Liver (tissue), 9 donors: Measurements from ENCODE around the gene TANC1. TPM values are rescaled to one million over a fixed set of nuclear protein-coding genes. Genes with fewer than 3 reads are reported as not detected.

Experiments used
- DNase-seq: peaks from one replicate; pipeline ENCODE4 v3.0.0-alpha.2; 2017; ENCODE audit warnings: low spot score
- H3K27ac ChIP-seq, 2 donors: one replicate each; pipeline ENCODE4 v1.7.0; 2013; ENCODE audit warnings: inconsistent platforms in 2 of 2, low read length in 2 of 2, control low read depth in 1 of 2, low read depth in 1 of 2, mild to moderate bottlenecking in 1 of 2
- H3K27me3 ChIP-seq, 4 donors: one replicate each; pipeline versions ENCODE4 v1.6.1 to v1.7.0; 2013; ENCODE audit warnings: low read length in 3 of 4, inconsistent platforms in 1 of 4, mild to moderate bottlenecking in 1 of 4, moderate library complexity in 1 of 4; ENCODE audit not compliant: control insufficient read depth in 4 of 4, insufficient read depth in 4 of 4
- H3K36me3 ChIP-seq, 4 donors: one replicate each; pipeline versions ENCODE4 v1.6.1 to v1.7.0; 2013; ENCODE audit warnings: low read length in 3 of 4, mild to moderate bottlenecking in 3 of 4, low read depth in 1 of 4, moderate library complexity in 1 of 4; ENCODE audit not compliant: control insufficient read depth in 4 of 4, insufficient read depth in 3 of 4
- H3K4me1 ChIP-seq, 4 donors: one replicate each; pipeline versions ENCODE4 v1.6.1 to v1.7.0; 2013; ENCODE audit warnings: low read length in 3 of 4, mild to moderate bottlenecking in 3 of 4, moderate library complexity in 1 of 4; ENCODE audit not compliant: control insufficient read depth in 4 of 4, insufficient read depth in 4 of 4
- H3K4me3 ChIP-seq, 3 donors: one replicate each; pipeline versions ENCODE4 v1.6.1 to v1.7.0; 2013; ENCODE audit warnings: low read length in 3 of 3, control low read depth in 1 of 3, low read depth in 1 of 3, mild to moderate bottlenecking in 1 of 3
- H3K9ac ChIP-seq, 2 donors: one replicate each; pipeline ENCODE4 v1.7.0; 2013; ENCODE audit warnings: low read length in 2 of 2, mild to moderate bottlenecking in 2 of 2, moderate library complexity in 2 of 2, control low read depth in 1 of 2, low read depth in 1 of 2
- H3K9me3 ChIP-seq, 4 donors: one replicate each; pipeline versions ENCODE4 v1.6.1 to v1.7.0; 2013; ENCODE audit warnings: low read length in 3 of 4; ENCODE audit not compliant: control insufficient read depth in 4 of 4
- ATF3 ChIP-seq: IDR thresholded peaks from 2 replicates; pipeline ENCODE4 v1.6.1; 2016; ENCODE audit warnings: antibody characterized with exemption
- EGR1 ChIP-seq, 2 donors: IDR thresholded peaks; 2 replicates each; pipeline ENCODE4 v1.6.1; 2016 to 2018; ENCODE audit warnings: antibody characterized with exemption in 2 of 2, low read depth in 2 of 2
- FOXA1 ChIP-seq: IDR thresholded peaks from 2 replicates; pipeline ENCODE4 v1.6.1; 2016; ENCODE audit warnings: antibody characterized with exemption
- FOXA2 ChIP-seq: IDR thresholded peaks from 2 replicates; pipeline ENCODE4 v1.6.1; 2016; ENCODE audit warnings: antibody characterized with exemption
- GABPA ChIP-seq, 2 donors: IDR thresholded peaks in 1 of 2; conservative IDR thresholded peaks in 1 of 2; 2 replicates each; pipeline ENCODE4 v1.6.1; 2016; ENCODE audit warnings: antibody characterized with exemption in 2 of 2, mild to moderate bottlenecking in 1 of 2, moderate library complexity in 1 of 2
- HNF4A ChIP-seq, 2 donors: conservative IDR thresholded peaks; 2 replicates each; pipeline ENCODE4 v1.6.1; 2016; ENCODE audit warnings: antibody characterized with exemption in 2 of 2, mild to moderate bottlenecking in 2 of 2
- HNF4G ChIP-seq: IDR thresholded peaks from 2 replicates; pipeline ENCODE4 v1.6.1; 2016; ENCODE audit warnings: antibody characterized with exemption
- NR2F2 ChIP-seq: IDR thresholded peaks from 2 replicates; pipeline ENCODE4 v1.6.1; 2016; ENCODE audit warnings: antibody characterized with exemption
- RAD21 ChIP-seq, 2 donors: IDR thresholded peaks; 2 replicates each; pipeline ENCODE4 v1.6.1; 2016; ENCODE audit warnings: antibody characterized with exemption in 2 of 2, mild to moderate bottlenecking in 2 of 2
- RXRA ChIP-seq, 2 donors: IDR thresholded peaks; 2 replicates each; pipeline ENCODE4 v1.6.1; 2017 to 2018; ENCODE audit warnings: antibody characterized with exemption in 2 of 2, mild to moderate bottlenecking in 1 of 2
- SP1 ChIP-seq: IDR thresholded peaks from 2 replicates; pipeline ENCODE4 v1.6.1; 2018; ENCODE audit warnings: antibody characterized with exemption, mild to moderate bottlenecking
- TAF1 ChIP-seq: conservative IDR thresholded peaks from 2 replicates; pipeline ENCODE4 v1.6.1; 2016; ENCODE audit warnings: antibody characterized with exemption, mild to moderate bottlenecking
- YY1 ChIP-seq: IDR thresholded peaks from 2 replicates; pipeline ENCODE4 v1.6.1; 2016; ENCODE audit warnings: antibody characterized with exemption, mild to moderate bottlenecking
- ZBTB33 ChIP-seq: IDR thresholded peaks from 2 replicates; pipeline ENCODE4 v1.6.1; 2016; ENCODE audit warnings: antibody characterized with exemption
- WGBS: extraction: QIAGEN DNeasy Blood & Tissue Kit; methylation state at CpG from one replicate; pipeline ENCODE4 v1.1.7; 2013; 5-methylcytosine and 5-hydroxymethylcytosine counted together
- polyA plus RNA-seq, 2 donors: library from polyadenylated mRNA; stranded (reverse) in 1 of 2; unstranded in 1 of 2; fragments of 200-250 nt in 1 of 2; fragments of >200 nt in 1 of 2; fragmentation: Nextera tagmentation in 1 of 2; extraction: Ambion mirVana in 1 of 2; gene quantifications; one replicate each; pipeline versions ENCODE4 v1.2.1 to v1.2.3, GENCODE V29; 2013 to 2015
- total RNA-seq, 2 donors: library from RNA; depleted of rRNA; stranded (reverse); fragments of >200 nt; gene quantifications; one replicate each; pipeline ENCODE4 v1.2.3, GENCODE V29; 2014
- TF ChIP-seq, protein P1 (sequence below): IDR thresholded peaks from 2 replicates; pipeline ENCODE4 v1.6.1; 2016; ENCODE audit warnings: antibody characterized with exemption
- TF ChIP-seq, protein P2 (sequence below): IDR thresholded peaks from 2 replicates; pipeline ENCODE4 v1.6.1; 2016; ENCODE audit warnings: antibody characterized with exemption, mild to moderate bottlenecking
- donor health status: healthy.
- donor health status: healthy.
- donor health status: healthy.
- donor health status: healthy.
- donor health status: healthy.

Gene TANC1
- total and polyA plus RNA-seq, 4 donors, result 3.7 to 17.7 (median 5.2) TPM

GRCh38 chr2:159130302-159130701 lies 161.9 kb downstream of the TANC1 start:
- Histone ChIP-seq H3K9me3 (no peaks in the 10 kb centered on the region), H3K27ac (no peak overlapping the region), H3K36me3 (no peaks in the 10 kb centered on the region), H3K27me3 (no peaks in the 10 kb centered on the region), H3K4me1 (peaks cover 0 to 7% (median 1%) of the 10 kb centered on the region in 4 donors), H3K9ac (no peak overlapping the region), H3K4me3 (no peak overlapping the region)
- DNase-seq, result no peak
- WGBS, result 83% methylated on average over 6 of the region's 6 CpGs
- TF ChIP-seq, protein P1, sequence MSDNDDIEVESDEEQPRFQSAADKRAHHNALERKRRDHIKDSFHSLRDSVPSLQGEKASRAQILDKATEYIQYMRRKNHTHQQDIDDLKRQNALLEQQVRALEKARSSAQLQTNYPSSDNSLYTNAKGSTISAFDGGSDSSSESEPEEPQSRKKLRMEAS, result no peak
- TF ChIP-seq FOXA2 (no peak), TAF1 (no peak), YY1 (no peak), FOXA1 (no peak), SP1 (no peak), EGR1 (IDR thresholded peaks at IDR 0.05; ENCODE audit: low read depth in 2 of 2) (no peak), RXRA (IDR thresholded peaks at IDR 0.05) (no peak), HNF4A (conservative IDR thresholded peaks at IDR 0.05) (no peak), GABPA (IDR thresholded peaks at IDR 0.05 in 1 of 2, conservative IDR thresholded peaks at IDR 0.05 in 1 of 2) (no peak), RAD21 (IDR thresholded peaks at IDR 0.05) (no peak), NR2F2 (no peak), HNF4G (no peak), ATF3 (no peak), ZBTB33 (no peak)
- TF ChIP-seq, protein P2, sequence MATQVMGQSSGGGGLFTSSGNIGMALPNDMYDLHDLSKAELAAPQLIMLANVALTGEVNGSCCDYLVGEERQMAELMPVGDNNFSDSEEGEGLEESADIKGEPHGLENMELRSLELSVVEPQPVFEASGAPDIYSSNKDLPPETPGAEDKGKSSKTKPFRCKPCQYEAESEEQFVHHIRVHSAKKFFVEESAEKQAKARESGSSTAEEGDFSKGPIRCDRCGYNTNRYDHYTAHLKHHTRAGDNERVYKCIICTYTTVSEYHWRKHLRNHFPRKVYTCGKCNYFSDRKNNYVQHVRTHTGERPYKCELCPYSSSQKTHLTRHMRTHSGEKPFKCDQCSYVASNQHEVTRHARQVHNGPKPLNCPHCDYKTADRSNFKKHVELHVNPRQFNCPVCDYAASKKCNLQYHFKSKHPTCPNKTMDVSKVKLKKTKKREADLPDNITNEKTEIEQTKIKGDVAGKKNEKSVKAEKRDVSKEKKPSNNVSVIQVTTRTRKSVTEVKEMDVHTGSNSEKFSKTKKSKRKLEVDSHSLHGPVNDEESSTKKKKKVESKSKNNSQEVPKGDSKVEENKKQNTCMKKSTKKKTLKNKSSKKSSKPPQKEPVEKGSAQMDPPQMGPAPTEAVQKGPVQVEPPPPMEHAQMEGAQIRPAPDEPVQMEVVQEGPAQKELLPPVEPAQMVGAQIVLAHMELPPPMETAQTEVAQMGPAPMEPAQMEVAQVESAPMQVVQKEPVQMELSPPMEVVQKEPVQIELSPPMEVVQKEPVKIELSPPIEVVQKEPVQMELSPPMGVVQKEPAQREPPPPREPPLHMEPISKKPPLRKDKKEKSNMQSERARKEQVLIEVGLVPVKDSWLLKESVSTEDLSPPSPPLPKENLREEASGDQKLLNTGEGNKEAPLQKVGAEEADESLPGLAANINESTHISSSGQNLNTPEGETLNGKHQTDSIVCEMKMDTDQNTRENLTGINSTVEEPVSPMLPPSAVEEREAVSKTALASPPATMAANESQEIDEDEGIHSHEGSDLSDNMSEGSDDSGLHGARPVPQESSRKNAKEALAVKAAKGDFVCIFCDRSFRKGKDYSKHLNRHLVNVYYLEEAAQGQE, result no peak

- no peak for DNase-seq
- 83% methylated on average over 7 of the region's 7 CpGs for WGBS
- peaks cover 0 to 8% (median 1%) of the 10 kb centered on the region in 4 donors for H3K4me1 ChIP-seq
- no peaks in the 10 kb centered on the region for H3K27me3 ChIP-seq
- no peaks in the 10 kb centered on the region for H3K9me3 ChIP-seq
- H3K27ac ChIP-seq, result no peak overlapping the region
- no peak for TF ChIP-seq ZBTB33
- TF ChIP-seq GABPA (IDR thresholded peaks at IDR 0.05 in 1 of 2, conservative IDR thresholded peaks at IDR 0.05 in 1 of 2), result no peak
- TF ChIP-seq FOXA1, result no peak
- TF ChIP-seq TAF1, result no peak
- no peak for TF ChIP-seq RAD21 (IDR thresholded peaks at IDR 0.05)
- TF ChIP-seq FOXA2, result no peak
- TF ChIP-seq YY1, result no peak
- TF ChIP-seq, protein P2, result no peak
- TF ChIP-seq HNF4A (conservative IDR thresholded peaks at IDR 0.05), result no peak
- TF ChIP-seq, protein P1, result no peak
- no peaks in the 10 kb centered on the region for H3K36me3 ChIP-seq
- H3K4me3 ChIP-seq, result no peak overlapping the region
- no peak overlapping the region for H3K9ac ChIP-seq
Measured at GRCh38 chr2:159131267-159131913, 162.9 kb downstream of the TANC1 start.
